ENCODE results near the gene CAMSAP1.

The CAMSAP1 gene

DNA sequence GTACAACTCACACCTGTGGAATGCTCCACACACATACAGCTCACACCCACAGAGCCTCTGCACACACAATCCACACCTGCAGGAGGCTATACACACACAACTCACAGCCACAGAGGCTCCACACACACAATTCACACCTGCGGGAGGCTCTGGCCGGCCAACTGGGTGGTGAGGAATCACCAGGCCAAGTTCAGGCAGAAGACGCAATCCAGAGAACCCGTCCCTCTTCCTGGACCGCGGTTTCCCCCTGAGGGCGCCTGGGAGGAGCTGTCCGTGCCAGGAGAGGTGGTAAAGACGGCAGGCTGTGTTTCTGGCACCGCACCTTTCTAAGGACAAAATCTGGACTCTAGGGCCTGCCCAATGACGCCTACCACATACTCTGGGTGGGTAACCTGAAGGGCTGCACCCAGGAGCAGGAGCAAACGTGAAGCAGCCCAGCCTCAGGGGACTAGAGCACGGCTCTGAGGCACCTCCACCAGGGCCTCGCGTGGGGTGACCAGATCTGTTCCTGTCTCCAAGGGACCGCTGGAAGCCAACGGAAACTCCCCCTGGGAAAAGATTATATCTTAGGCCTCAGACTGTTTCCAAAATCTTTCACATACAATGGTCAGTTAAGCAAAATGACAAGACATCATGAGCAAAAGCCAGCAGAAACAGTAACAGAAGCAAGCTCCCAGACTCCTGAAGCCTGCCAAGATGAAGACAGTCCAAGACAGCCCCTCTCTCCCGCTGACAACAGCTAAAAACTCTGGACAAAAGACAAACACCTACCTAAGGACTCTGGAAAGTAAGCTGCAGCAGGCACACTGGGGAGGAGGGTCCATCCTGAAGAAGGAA is 16.9 kb downstream of the CAMSAP1 start:
- POLR2A ChIA-PET (ENCODE audit: low non-redundant PET): interaction anchor here (0.5 to 0.7 kb wide), 2 partner anchors 38 to 71 kb away, joined by 3 read pairs; no protein-coding TSS in a partner anchor
- CTCF ChIA-PET: interaction anchor here (0.9 kb wide), 1 partner anchor 93 kb away, joined by 3 read pairs; no protein-coding TSS in a partner anchor
- DNase-seq (ENCODE audit: low spot score): peak; percentile 88
- H3K27ac ChIP-seq: peak overlapping the region; percentile 84
- TF ChIP-seq, protein P1, sequence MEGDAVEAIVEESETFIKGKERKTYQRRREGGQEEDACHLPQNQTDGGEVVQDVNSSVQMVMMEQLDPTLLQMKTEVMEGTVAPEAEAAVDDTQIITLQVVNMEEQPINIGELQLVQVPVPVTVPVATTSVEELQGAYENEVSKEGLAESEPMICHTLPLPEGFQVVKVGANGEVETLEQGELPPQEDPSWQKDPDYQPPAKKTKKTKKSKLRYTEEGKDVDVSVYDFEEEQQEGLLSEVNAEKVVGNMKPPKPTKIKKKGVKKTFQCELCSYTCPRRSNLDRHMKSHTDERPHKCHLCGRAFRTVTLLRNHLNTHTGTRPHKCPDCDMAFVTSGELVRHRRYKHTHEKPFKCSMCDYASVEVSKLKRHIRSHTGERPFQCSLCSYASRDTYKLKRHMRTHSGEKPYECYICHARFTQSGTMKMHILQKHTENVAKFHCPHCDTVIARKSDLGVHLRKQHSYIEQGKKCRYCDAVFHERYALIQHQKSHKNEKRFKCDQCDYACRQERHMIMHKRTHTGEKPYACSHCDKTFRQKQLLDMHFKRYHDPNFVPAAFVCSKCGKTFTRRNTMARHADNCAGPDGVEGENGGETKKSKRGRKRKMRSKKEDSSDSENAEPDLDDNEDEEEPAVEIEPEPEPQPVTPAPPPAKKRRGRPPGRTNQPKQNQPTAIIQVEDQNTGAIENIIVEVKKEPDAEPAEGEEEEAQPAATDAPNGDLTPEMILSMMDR (conservative IDR thresholded peaks at IDR 0.05; ENCODE audit: low read depth): no peak

DNA sequence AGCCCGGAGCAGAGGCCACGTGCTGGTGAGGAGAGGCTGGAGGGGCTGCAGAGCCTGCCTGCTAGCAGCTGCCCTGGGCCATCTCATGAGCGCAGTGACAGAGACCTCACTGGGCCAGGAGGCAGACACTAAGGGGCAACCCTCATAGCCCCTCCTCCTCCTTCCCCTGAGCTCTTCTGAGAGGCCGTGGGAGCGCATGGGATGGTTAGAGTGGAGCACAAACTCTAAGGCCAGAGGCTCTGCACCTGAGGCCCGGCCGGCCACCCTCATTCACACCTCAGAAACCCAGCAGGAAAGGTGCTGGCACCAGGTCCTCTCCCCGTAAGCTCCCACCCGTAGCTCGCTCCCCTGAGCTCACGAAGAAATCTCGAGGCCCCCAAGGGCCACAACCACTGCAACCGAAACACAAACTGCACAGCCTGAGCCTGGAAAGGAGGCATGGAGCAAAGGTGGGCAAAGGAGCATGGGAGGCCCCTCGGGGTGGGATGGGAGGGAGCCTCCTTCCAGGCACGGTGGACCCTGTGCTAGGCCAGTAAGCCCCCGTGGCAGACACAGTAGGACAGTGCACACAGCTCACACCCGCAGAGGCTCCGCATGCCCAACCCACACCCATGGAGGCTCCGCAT is 17.7 kb downstream of the CAMSAP1 start:
- no peak for DNase-seq (ENCODE audit: low spot score)
- TF ChIP-seq, protein P1 (conservative IDR thresholded peaks at IDR 0.05; ENCODE audit: low read depth): no peak
- peak overlapping the region; percentile 84 for H3K27ac ChIP-seq
- ChIA-PET CTCF (interaction anchor here (0.7 kb wide), 1 partner anchor 1538 kb away, joined by 3 read pairs; no protein-coding TSS in a partner anchor), POLR2A (ENCODE audit: low non-redundant PET) (no interaction called here)

DNA sequence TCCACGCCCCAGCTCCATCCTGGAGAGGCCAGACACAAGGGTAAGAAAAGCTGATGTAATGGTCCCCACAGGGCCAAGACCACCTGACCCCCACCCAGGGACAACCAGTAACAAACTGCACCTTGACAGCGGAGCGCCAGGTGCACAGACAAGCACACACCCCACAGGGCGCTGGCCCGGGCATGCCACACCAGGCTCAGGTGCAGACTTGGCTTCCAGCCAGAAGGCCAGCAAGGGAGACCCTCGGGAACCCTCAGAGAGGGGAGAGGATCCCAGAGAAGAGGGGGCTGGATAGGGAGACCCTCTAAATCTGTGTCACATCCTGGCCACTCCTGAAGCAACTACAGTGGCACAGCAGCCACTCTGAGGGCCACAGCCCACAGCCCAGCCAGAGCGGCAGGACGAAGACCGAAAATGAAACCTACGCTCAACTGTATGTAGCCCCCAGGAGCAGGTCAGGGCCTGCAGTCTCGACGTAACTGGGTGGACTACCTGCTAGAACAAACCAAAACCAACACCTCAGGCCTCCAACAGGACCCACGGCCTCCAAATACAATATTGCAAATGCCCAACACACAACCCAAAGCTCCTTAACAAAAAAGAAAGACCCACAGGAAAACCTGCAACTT is 18.5 kb downstream of the CAMSAP1 start:
- TF ChIP-seq, protein P1 (conservative IDR thresholded peaks at IDR 0.05; ENCODE audit: low read depth): no peak
- peak; percentile 69 for DNase-seq (ENCODE audit: low spot score)
- H3K27ac ChIP-seq: peak overlapping the region; percentile 84
- ChIA-PET POLR2A (ENCODE audit: low non-redundant PET) (no interaction called here), CTCF (interaction anchor here (0.6 to 0.7 kb wide), 2 partner anchors 71 to 1537 kb away, joined by 3 read pairs; no protein-coding TSS in a partner anchor)

DNA sequence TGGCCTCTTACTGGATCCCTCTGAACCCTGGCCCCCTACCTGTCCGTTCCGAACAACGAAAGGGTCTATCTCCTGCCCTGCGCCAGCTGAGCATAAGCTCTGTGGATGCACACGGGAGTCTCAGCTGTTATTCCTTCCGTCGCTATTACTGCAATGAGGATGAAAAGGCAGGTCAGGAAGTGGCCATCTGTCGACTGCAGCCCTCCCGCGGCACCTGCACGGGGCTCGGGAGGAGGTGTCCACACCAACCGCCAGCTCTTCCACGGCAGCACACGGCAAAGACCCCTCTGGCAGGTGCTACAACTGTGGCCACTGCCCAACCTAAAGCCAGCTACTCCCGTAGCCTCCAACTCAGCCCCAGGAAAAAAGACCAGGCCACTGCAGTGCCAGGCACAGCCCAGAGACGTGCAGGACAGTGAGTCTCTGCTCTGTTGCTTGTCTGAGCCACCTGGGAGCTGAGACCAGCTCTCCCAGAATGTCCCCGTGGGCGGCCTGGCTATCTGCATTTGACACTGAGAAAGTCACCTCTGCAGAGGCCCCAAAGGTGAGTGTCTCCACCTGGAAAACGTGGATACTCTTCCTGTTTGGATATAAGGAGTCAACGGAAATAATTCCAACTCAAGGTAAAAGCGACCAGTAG is 19.1 kb downstream of the CAMSAP1 start:
- ChIA-PET POLR2A (ENCODE audit: low non-redundant PET) (no interaction called here), CTCF (interaction anchor here (0.6 kb wide), 1 partner anchor 72 kb away, joined by 3 read pairs; no protein-coding TSS in a partner anchor)
- peak overlapping the region; percentile 84 for H3K27ac ChIP-seq
- TF ChIP-seq, protein P1 (conservative IDR thresholded peaks at IDR 0.05; ENCODE audit: low read depth): no peak
- DNase-seq (ENCODE audit: low spot score): no peak

DNA sequence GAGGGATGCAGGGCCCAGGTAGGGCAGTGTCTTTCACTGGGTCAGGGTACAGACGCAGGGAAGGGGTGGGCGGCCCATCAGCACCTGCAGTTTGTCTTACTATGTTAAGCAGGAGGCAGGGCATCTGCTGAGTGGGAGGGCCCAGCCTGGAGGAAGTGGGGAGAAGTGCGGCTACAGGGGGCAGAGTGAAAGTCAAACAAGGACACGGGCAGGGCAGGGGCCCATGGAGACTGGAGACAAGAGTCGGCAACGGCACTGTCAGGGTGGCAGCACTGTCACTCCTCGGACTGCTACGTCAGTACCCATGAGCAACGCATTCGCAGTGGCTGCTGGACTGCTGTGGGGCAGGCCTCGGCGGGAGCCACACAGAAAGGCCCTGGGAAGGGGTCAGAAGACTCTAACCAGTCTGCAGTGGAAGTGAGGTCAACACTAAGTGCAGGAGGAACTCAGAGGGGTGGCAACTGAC is 19.7 kb downstream of the CAMSAP1 start:
- TF ChIP-seq, protein P1 (conservative IDR thresholded peaks at IDR 0.05; ENCODE audit: low read depth): no peak
- CTCF ChIA-PET: no interaction called here
- POLR2A ChIA-PET (ENCODE audit: low non-redundant PET): no interaction called here
- H3K27ac ChIP-seq: peak overlapping the region; percentile 84
- no peak for DNase-seq (ENCODE audit: low spot score)
